ENCODE results near the gene FCN3. TPM values are rescaled to one million over a fixed set of nuclear protein-coding genes. Genes with fewer than 3 reads are reported as not detected.

The FCN3 gene
- total and polyA plus RNA-seq, 10 of the 15 experiments (the other 5 are each of a cell fraction or from before 2014, with no cell fraction given) = 0.28 TPM; not detected in 9

GRCh38 chr1:27361553-27361952 is 13.1 kb downstream of the FCN3 start:
- POLR2A ChIA-PET = interaction anchor here (1.1 kb wide), 1 partner anchor 244 kb away, joined by 3 read pairs; no protein-coding TSS in a partner anchor
- Histone ChIP-seq H3K4me1 (ENCODE audit: control insufficient read depth, insufficient read depth, low read length) (peaks cover 18% of the 10 kb centered on the region), H3K4me3 (no peak overlapping the region), H3K27ac (ENCODE audit: control insufficient read depth, insufficient read depth) (no peak overlapping the region), H2AFZ (ENCODE audit: control insufficient read depth, low read depth, low read length) (no peak overlapping the region), H4K20me1 (ENCODE audit: control insufficient read depth, insufficient read depth) (no peaks in the 10 kb centered on the region), H3K36me3 (ENCODE audit: control insufficient read depth in 2 of 2, insufficient read depth in 2 of 2, low read length in 1 of 2) (no peaks in the 10 kb centered on the region), H3K9me3 (replicated peaks; ENCODE audit: control insufficient read depth, insufficient read depth, low read length) (no peaks in the 10 kb centered on the region), H3K79me2 (ENCODE audit: control insufficient read depth, insufficient read depth, low read length) (no peaks in the 10 kb centered on the region), H3K9ac (ENCODE audit: control insufficient read depth, insufficient read depth, low read length) (no peak overlapping the region), H3K4me2 (ENCODE audit: control insufficient read depth, insufficient read depth) (no peak overlapping the region), H3K27me3 (replicated peaks in 1 of 2; ENCODE audit: control insufficient read depth in 2 of 2, insufficient read depth in 2 of 2, low read length in 1 of 2) (no peaks in the 10 kb centered on the region; a peak in 1 of 4 replicates)
- DNase-seq (ENCODE audit: low read depth, low spot score) (no peak), ATAC-seq (no peak), FAIRE-seq (no peak)
- SMC1A ChIA-PET (ENCODE audit: uncharacterized antibody, unreplicated experiment) = interaction anchor here (1.3 kb wide), 1 partner anchor 26 kb away, joined by 4 read pairs; no protein-coding TSS in a partner anchor
- CTCF ChIA-PET = interaction anchor here (1.8 to 2.4 kb wide), 2 partner anchors 9 to 30 kb away, joined by 5 to 9 read pairs; partner anchors contain the start of gene GPR3
- in situ Hi-C loops (cut with MboI) (no loop called here), intact Hi-C loops (cut with micrococcal nuclease; ENCODE audit: unreplicated experiment) (no loop called here)
- RAD21 ChIA-PET (ENCODE audit: unreplicated experiment) = interaction anchor here (0.6 kb wide), 1 partner anchor 23 kb away, joined by 4 read pairs; no protein-coding TSS in a partner anchor
- WGBS (ENCODE audit: insufficient coverage, insufficient replicate concordance, low lambda C conversion rate, missing lambda C conversion rate) = 76% methylated on average over 8 of the region's 8 CpGs
- no TSS peak for BruUV-seq (replicated peaks)
- TF ChIP-seq YBX1 (IDR thresholded peaks at IDR 0.05) = no peak
- TF ChIP-seq, protein P1, sequence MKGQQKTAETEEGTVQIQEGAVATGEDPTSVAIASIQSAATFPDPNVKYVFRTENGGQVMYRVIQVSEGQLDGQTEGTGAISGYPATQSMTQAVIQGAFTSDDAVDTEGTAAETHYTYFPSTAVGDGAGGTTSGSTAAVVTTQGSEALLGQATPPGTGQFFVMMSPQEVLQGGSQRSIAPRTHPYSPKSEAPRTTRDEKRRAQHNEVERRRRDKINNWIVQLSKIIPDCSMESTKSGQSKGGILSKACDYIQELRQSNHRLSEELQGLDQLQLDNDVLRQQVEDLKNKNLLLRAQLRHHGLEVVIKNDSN (IDR thresholded peaks at IDR 0.05; ENCODE audit: borderline replicate concordance, extremely low read length, insufficient read depth, low read depth, low read length) = no peak
- TF ChIP-seq ZNF217 (IDR thresholded peaks at IDR 0.05) = no peak
- TF ChIP-seq POLR2AphosphoS5 (IDR thresholded peaks at IDR 0.05; ENCODE audit: low read length) = no peak
- no peak for TF ChIP-seq ZNF24 (IDR thresholded peaks at IDR 0.05)
- TF ChIP-seq MTA2 (IDR thresholded peaks at IDR 0.05; ENCODE audit: low read depth) = no peak
- no peak for TF ChIP-seq NR2F1 (conservative IDR thresholded peaks at IDR 0.05)
- TF ChIP-seq EP300 (IDR thresholded peaks at IDR 0.05; ENCODE audit: borderline replicate concordance in 1 of 2, control insufficient read depth in 1 of 2, low read depth in 2 of 2, low read length in 2 of 2) = no peak
- TF ChIP-seq SUPT20H (IDR thresholded peaks at IDR 0.05; ENCODE audit: borderline replicate concordance, control insufficient read depth, low read depth, low read length) = no peak
- TF ChIP-seq HCFC1 (IDR thresholded peaks at IDR 0.05; ENCODE audit: low read length) = no peak
- TF ChIP-seq, protein P2, sequence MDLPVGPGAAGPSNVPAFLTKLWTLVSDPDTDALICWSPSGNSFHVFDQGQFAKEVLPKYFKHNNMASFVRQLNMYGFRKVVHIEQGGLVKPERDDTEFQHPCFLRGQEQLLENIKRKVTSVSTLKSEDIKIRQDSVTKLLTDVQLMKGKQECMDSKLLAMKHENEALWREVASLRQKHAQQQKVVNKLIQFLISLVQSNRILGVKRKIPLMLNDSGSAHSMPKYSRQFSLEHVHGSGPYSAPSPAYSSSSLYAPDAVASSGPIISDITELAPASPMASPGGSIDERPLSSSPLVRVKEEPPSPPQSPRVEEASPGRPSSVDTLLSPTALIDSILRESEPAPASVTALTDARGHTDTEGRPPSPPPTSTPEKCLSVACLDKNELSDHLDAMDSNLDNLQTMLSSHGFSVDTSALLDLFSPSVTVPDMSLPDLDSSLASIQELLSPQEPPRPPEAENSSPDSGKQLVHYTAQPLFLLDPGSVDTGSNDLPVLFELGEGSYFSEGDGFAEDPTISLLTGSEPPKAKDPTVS (IDR thresholded peaks at IDR 0.05; ENCODE audit: low read depth, low read length) = no peak
- no peak for TF ChIP-seq JUNB (IDR thresholded peaks at IDR 0.05)
- no peak for TF ChIP-seq SIX5 (IDR thresholded peaks at IDR 0.05; ENCODE audit: low read depth, low read length, severe bottlenecking)
- TF ChIP-seq IRF4 (IDR thresholded peaks at IDR 0.05; ENCODE audit: low read depth, low read length) = no peak
- TF ChIP-seq ATF7 (IDR thresholded peaks at IDR 0.05; ENCODE audit: low read depth) = no peak
- no peak for TF ChIP-seq SREBF2 (IDR thresholded peaks at IDR 0.05; ENCODE audit: low read length)

All from GM12878 (cell line).